ENCODE measurements around the gene BICDL1.

GRCh38 chr12:120010661-120011230, 21.7 kb downstream of the BICDL1 start:
- no peak for TF ChIP-seq POLR2AphosphoS5 (IDR thresholded peaks at IDR 0.05; ENCODE audit: low read depth)
- TF ChIP-seq CTCF (IDR thresholded peaks at IDR 0.05; ENCODE audit: insufficient read depth, low read length) = no peak
